Neutrophil (primary cell): ENCODE results near the gene EFCAB8.

Source experiments
- H3K27ac ChIP-seq: fragments of 200-600 bp; sonication (generic); 2 replicates; pipeline ENCODE4 v1.5.1; 2016; ENCODE audit warnings: mild to moderate bottlenecking, moderate library complexity
- H3K27me3 ChIP-seq: fragments of 200-600 bp; sonication (generic); 2 replicates; pipeline ENCODE4 v1.6.0; 2016; ENCODE audit warnings: mild to moderate bottlenecking
- H3K36me3 ChIP-seq: fragments of 200-600 bp; sonication (generic); 2 replicates; pipeline ENCODE4 v1.5.1; 2017
- H3K4me1 ChIP-seq, 2 experiments: fragments of 200-600 bp in 1 of 2; sonication (generic) in 1 of 2; 1 replicate in 1 of 2; 2 replicates in 1 of 2; pipeline versions ENCODE4 v1.5.1 to v1.6.1; 2013 to 2016; ENCODE audit warnings: low read depth in 1 of 2, low read length in 1 of 2, mild to moderate bottlenecking in 1 of 2, moderate library complexity in 1 of 2; ENCODE audit not compliant: control insufficient read depth in 1 of 2, insufficient read depth in 1 of 2
- H3K4me3 ChIP-seq, 2 experiments: fragments of 200-600 bp in 1 of 2; sonication (generic) in 1 of 2; 1 replicate in 1 of 2; 2 replicates in 1 of 2; pipeline ENCODE4 v1.5.1; 2013 to 2016; ENCODE audit warnings: low read depth in 1 of 2, low read length in 1 of 2, mild to moderate bottlenecking in 1 of 2, moderate library complexity in 1 of 2
- H3K9me3 ChIP-seq: fragments of 200-600 bp; sonication (generic); 2 replicates; pipeline ENCODE4 v1.5.1; 2016
- CTCF ChIP-seq: fragments of 200-600 bp; sonication (generic); IDR thresholded peaks from 2 replicates; pipeline ENCODE4 v1.5.1; 2016; ENCODE audit warnings: antibody characterized with exemption

EFCAB8 gene

GRCh38 chr20:32834972-32835371 lies 23.8 kb upstream of the EFCAB8 start:
- no peak for TF ChIP-seq CTCF
- Histone ChIP-seq H3K4me1 (peaks cover 9 to 11% of the 10 kb centered on the region in 2 experiments), H3K27ac (no peak overlapping the region), H3K4me3 (no peak overlapping the region), H3K9me3 (no peaks in the 10 kb centered on the region), H3K36me3 (peaks cover 66% of the 10 kb centered on the region), H3K27me3 (no peaks in the 10 kb centered on the region)

- Histone ChIP-seq H3K27ac (no peak overlapping the region), H3K4me3 (no peak overlapping the region), H3K4me1 (peaks cover 0 to 4% of the 10 kb centered on the region in 2 experiments), H3K27me3 (no peaks in the 10 kb centered on the region), H3K36me3 (peaks cover 83% of the 10 kb centered on the region), H3K9me3 (no peaks in the 10 kb centered on the region)
- no peak for TF ChIP-seq CTCF
These were observed 21.6 kb upstream of the EFCAB8 start for GRCh38 chr20:32837157-32837556.

GRCh38 chr20:32839227-32839981 lies 19.3 kb upstream of the EFCAB8 start:
- no peaks in the 10 kb centered on the region for H3K27me3 ChIP-seq
- H3K9me3 ChIP-seq, result no peaks in the 10 kb centered on the region
- no peak overlapping the region for H3K27ac ChIP-seq
- peaks cover 0 to 4% of the 10 kb centered on the region in 2 experiments for H3K4me1 ChIP-seq
- no peak for TF ChIP-seq CTCF
- H3K36me3 ChIP-seq, result peaks cover 91% of the 10 kb centered on the region
- no peak overlapping the region for H3K4me3 ChIP-seq

GRCh38 chr20:32839982-32840285 lies 18.8 kb upstream of the EFCAB8 start:
- H3K27me3 ChIP-seq, result no peaks in the 10 kb centered on the region
- peaks cover 91% of the 10 kb centered on the region for H3K36me3 ChIP-seq
- peaks cover 0 to 4% of the 10 kb centered on the region in 2 experiments for H3K4me1 ChIP-seq
- H3K4me3 ChIP-seq, result no peak overlapping the region
- no peaks in the 10 kb centered on the region for H3K9me3 ChIP-seq
- no peak overlapping the region for H3K27ac ChIP-seq
- TF ChIP-seq CTCF, result no peak

- Histone ChIP-seq H3K27me3 (no peaks in the 10 kb centered on the region), H3K27ac (no peak overlapping the region), H3K36me3 (peaks cover 95% of the 10 kb centered on the region), H3K4me3 (no peak overlapping the region), H3K9me3 (no peaks in the 10 kb centered on the region), H3K4me1 (peaks cover 0 to 4% of the 10 kb centered on the region in 2 experiments)
- TF ChIP-seq CTCF, result no peak
These were observed 17.5 kb upstream of the EFCAB8 start for GRCh38 chr20:32841174-32841573.
